ENCODE data around the gene CACNA2D1.

Gene CACNA2D1

DNA sequence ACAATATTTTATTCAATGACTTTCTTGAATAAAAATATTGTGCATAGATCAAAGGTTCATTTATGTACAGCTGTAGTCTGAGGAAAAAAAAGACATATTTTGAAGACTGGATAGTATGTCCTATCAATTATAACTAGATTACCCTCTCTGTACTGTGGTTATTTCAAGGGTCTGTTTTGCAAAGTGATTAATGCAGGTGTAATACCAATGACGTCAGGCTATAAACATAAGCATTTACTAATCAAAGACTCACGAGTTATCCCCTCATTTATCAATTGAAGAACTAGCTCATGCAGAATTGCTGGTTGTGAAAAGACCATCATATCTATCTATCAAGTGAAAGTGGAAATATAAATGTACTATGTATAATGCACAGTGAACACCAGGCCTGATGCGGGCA lies 460.2 kb downstream of the CACNA2D1 start:
- Histone ChIP-seq H3K27me3 (ENCODE audit: control insufficient read depth, insufficient read depth, low read length) (no peaks in the 10 kb centered on the region), H3K9ac (ENCODE audit: low read length) (no peak overlapping the region), H3K4me3 (ENCODE audit: low read length) (no peak overlapping the region), H3K36me3 (ENCODE audit: control insufficient read depth, insufficient read depth, low read length) (no peaks in the 10 kb centered on the region), H3K27ac (ENCODE audit: low read depth, low read length) (no peak overlapping the region), H3K4me1 (ENCODE audit: control insufficient read depth, insufficient read depth, low read length) (no peaks in the 10 kb centered on the region)

DNA sequence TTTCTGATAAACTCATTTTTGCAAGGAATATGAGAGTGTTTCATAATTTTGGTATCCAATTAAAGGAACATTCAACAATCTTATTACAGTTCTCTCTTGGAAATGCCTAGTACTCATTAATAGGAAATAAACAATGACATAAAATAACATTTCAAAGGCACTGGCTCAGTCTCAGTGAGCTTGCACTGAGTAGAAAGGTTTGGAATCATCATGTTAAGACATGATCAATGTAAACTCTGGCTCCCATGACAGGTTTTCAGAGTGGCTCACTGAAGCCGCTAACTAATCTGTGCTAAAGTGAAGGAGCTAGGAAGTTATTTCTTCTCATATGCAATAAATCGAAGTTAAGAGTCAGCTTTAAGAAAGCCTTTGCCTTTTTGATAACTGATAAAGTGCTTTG lies 470.5 kb downstream of the CACNA2D1 start:
- Histone ChIP-seq H3K27me3 (ENCODE audit: control insufficient read depth, insufficient read depth, low read length) (no peaks in the 10 kb centered on the region), H3K4me1 (ENCODE audit: control insufficient read depth, insufficient read depth, low read length) (no peaks in the 10 kb centered on the region), H3K4me3 (ENCODE audit: low read length) (no peak overlapping the region), H3K36me3 (ENCODE audit: control insufficient read depth, insufficient read depth, low read length) (no peaks in the 10 kb centered on the region), H3K27ac (ENCODE audit: low read depth, low read length) (no peak overlapping the region), H3K9ac (ENCODE audit: low read length) (no peak overlapping the region)

DNA sequence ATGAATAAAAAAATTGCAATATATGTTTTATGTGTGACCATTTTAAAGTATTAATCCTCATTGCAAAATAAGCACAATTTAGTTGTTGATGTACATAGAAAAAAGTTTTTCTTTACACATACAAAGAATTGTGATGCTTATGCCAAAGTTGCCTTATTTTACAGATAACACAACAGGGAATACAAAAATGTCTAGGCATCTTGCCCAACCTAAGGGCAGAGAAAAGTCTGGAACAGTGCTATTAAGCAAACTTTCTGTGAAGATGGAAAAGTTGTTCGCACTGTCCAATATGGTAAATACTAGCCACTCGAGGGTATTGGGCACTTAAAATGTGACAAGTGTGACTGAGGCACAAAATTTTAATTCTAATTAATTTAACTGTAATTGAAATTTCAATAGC lies 483.6 kb downstream of the CACNA2D1 start:
- H3K9ac ChIP-seq (ENCODE audit: low read length): no peak overlapping the region
- H3K36me3 ChIP-seq (ENCODE audit: control insufficient read depth, insufficient read depth, low read length): no peaks in the 10 kb centered on the region
- no peaks in the 10 kb centered on the region for H3K4me1 ChIP-seq (ENCODE audit: control insufficient read depth, insufficient read depth, low read length)
- no peaks in the 10 kb centered on the region for H3K27me3 ChIP-seq (ENCODE audit: control insufficient read depth, insufficient read depth, low read length)
- H3K27ac ChIP-seq (ENCODE audit: low read depth, low read length): no peak overlapping the region
- H3K4me3 ChIP-seq (ENCODE audit: low read length): no peak overlapping the region

DNA sequence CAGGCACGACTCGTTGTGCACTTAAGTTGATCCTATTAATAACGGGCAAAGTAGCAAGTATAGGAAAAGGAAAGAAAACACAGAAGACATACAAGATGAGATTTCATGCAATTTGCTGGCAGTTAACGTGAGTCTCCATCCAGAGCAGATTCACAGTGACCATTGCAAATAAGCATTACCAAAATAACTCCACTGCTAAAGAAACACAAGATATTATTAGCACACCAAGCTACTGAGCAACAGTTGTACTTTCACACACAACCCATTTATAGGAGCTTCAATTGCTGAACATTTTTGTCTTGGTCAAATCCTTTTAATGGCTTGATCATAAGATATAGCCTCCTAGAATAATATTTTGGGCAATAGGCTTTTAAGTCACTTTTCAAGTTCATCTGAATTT lies 486.1 kb downstream of the CACNA2D1 start:
- Histone ChIP-seq H3K4me1 (ENCODE audit: control insufficient read depth, insufficient read depth, low read length) (no peaks in the 10 kb centered on the region), H3K27ac (ENCODE audit: low read depth, low read length) (no peak overlapping the region)

DNA sequence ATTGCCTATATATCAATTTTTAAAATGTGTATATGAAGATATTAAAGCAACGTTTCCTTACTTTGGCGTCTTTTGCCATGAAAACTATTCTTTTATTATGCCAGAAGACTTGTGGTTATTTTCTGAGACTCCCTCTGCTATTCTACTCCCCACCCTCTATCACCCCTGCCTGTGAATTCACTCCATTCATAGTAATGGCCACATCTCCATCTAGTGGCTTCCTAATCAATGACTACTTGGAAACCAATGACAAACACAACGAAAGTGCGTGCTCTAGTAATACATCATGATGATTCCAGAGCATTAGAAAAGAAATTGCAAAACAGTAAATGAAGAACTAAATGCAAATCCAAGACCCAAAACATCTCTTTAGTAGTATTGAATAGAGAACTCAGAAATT lies 487.1 kb downstream of the CACNA2D1 start:
- Histone ChIP-seq H3K4me3 (ENCODE audit: low read length) (no peak overlapping the region), H3K36me3 (ENCODE audit: control insufficient read depth, insufficient read depth, low read length) (no peaks in the 10 kb centered on the region), H3K4me1 (ENCODE audit: control insufficient read depth, insufficient read depth, low read length) (no peaks in the 10 kb centered on the region), H3K27ac (ENCODE audit: low read depth, low read length) (no peak overlapping the region), H3K27me3 (ENCODE audit: control insufficient read depth, insufficient read depth, low read length) (no peaks in the 10 kb centered on the region), H3K9ac (ENCODE audit: low read length) (no peak overlapping the region)

More for the DNA sequence above, 486.1 kb downstream of the CACNA2D1 start:
- no peak overlapping the region for H3K4me3 ChIP-seq (ENCODE audit: low read length)
- H3K36me3 ChIP-seq (ENCODE audit: control insufficient read depth, insufficient read depth, low read length): no peaks in the 10 kb centered on the region
- no peak overlapping the region for H3K9ac ChIP-seq (ENCODE audit: low read length)
- no peaks in the 10 kb centered on the region for H3K27me3 ChIP-seq (ENCODE audit: control insufficient read depth, insufficient read depth, low read length)

DNA sequence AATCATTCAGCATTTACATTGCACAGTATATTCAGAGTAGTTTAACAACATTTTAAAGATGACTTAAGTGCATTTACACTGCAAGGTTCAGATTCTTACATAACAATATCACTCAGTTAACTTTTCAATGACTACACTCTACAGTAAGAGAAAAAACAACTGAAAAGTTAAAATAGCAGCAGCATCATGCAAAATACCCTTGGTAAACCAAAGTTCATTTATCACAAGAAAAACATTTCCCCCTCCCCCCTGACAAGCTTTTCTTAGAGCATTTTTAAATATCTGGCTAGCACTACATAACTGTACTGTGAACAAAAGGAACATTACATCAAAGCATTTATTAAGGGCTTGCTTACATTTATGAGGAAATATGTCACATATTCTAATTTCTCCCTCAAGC lies 494.3 kb downstream of the CACNA2D1 start:
- Histone ChIP-seq H3K4me1 (ENCODE audit: control insufficient read depth, insufficient read depth, low read length) (no peaks in the 10 kb centered on the region), H3K27me3 (ENCODE audit: control insufficient read depth, insufficient read depth, low read length) (no peaks in the 10 kb centered on the region), H3K9ac (ENCODE audit: low read length) (no peak overlapping the region), H3K27ac (ENCODE audit: low read depth, low read length) (no peak overlapping the region), H3K4me3 (ENCODE audit: low read length) (no peak overlapping the region), H3K36me3 (ENCODE audit: control insufficient read depth, insufficient read depth, low read length) (no peaks in the 10 kb centered on the region)

DNA sequence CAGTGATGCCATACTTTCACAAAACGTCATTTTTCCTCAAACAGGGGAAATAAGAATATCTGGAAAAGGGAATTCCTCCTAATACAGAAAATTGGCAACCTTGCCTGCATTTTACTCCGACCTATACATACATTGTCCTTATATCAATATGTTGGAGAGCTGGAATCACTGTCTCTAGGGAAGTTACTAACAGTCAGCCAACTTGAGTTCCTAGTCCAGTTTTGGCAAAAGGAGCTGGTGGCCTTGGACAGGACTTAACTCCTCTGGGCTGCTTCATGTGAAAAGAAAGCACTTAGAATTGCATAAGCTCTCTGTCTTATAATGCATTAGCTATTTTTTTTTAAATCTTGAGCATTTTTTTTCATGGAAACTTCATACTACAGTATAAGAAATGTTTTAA lies 499.5 kb downstream of the CACNA2D1 start:
- Histone ChIP-seq H3K4me1 (ENCODE audit: control insufficient read depth, insufficient read depth, low read length) (no peaks in the 10 kb centered on the region), H3K27ac (ENCODE audit: low read depth, low read length) (no peak overlapping the region), H3K27me3 (ENCODE audit: control insufficient read depth, insufficient read depth, low read length) (no peaks in the 10 kb centered on the region), H3K4me3 (ENCODE audit: low read length) (no peak overlapping the region), H3K36me3 (ENCODE audit: control insufficient read depth, insufficient read depth, low read length) (no peaks in the 10 kb centered on the region), H3K9ac (ENCODE audit: low read length) (no peak overlapping the region)

DNA sequence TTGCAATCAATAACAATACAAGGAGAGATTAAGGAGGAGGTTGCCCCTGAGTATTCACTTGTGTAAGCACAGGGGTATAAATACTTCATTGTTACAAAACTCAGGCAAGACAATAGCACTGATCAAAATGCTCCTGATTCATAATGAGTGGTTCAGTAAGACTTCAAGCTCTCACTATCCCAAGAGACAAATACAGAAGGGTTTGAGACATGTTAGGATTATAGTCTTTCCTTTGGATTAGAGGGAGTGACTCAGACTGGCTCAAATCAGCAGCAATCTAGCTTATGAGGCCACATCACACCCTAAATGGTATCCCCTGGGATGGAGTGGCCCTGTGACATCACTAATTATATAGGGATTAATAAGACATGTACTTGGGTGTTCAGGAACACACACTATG lies 506.5 kb downstream of the CACNA2D1 start:
- H3K4me3 ChIP-seq (ENCODE audit: low read length): no peak overlapping the region
- H3K36me3 ChIP-seq (ENCODE audit: control insufficient read depth, insufficient read depth, low read length): no peaks in the 10 kb centered on the region
- no peaks in the 10 kb centered on the region for H3K4me1 ChIP-seq (ENCODE audit: control insufficient read depth, insufficient read depth, low read length)
- H3K27ac ChIP-seq (ENCODE audit: low read depth, low read length): no peak overlapping the region
- no peaks in the 10 kb centered on the region for H3K27me3 ChIP-seq (ENCODE audit: control insufficient read depth, insufficient read depth, low read length)
- H3K9ac ChIP-seq (ENCODE audit: low read length): no peak overlapping the region

DNA sequence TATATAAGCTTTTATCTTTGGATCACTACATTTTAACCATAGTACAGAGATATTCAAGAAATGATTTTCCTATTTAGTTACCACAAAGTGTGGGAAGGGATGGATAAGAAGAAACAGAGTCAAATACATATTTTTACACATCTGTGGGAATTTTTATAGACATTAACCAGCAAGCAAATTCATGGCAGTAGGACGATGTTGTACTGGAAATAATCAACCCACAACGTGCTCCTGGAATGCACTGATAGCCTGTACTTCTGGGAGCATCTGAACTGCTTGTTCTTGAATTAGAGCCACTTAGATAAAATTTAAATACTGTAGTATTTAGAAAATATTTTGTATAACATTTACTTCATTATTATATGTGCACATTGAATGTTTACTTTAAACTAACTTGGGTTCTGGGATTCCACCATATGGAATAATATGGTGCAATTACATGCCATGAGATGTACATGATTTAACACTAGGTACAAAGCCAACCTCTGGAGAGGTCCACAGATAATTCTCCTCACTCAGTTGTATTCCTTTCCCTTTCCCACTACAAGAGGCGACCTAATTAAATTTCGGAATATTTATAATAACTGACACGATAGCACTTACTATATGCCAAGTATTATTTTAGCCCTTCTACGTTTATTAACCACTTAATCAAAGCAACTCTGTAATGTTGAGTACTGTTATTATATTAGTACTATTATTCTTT lies 508.8 kb downstream of the CACNA2D1 start:
- Histone ChIP-seq H3K27me3 (ENCODE audit: control insufficient read depth, insufficient read depth, low read length) (no peaks in the 10 kb centered on the region), H3K9ac (ENCODE audit: low read length) (no peak overlapping the region), H3K4me3 (ENCODE audit: low read length) (no peak overlapping the region), H3K27ac (ENCODE audit: low read depth, low read length) (no peak overlapping the region), H3K4me1 (ENCODE audit: control insufficient read depth, insufficient read depth, low read length) (no peaks in the 10 kb centered on the region), H3K36me3 (ENCODE audit: control insufficient read depth, insufficient read depth, low read length) (no peaks in the 10 kb centered on the region)

DNA sequence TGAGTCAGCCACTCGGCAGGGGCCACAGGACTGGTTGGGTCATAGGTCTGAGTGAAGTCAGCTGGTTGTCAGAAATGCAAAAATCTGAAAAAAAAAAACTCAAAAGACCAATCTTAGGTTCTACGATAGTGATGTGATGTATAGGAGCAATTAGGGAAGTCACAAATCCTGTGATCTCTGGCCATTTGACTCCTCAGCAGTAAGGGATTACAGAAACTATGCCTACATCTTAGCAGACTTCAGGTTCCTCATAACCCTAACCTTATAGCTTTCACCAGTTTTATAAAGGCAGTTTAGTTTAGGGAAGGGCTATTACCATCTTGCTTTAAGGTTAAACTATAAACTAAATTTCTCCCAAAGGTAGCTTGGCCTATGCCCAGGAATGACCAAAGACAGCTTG lies 510.6 kb downstream of the CACNA2D1 start:
- Histone ChIP-seq H3K27ac (ENCODE audit: low read depth, low read length) (no peak overlapping the region), H3K36me3 (ENCODE audit: control insufficient read depth, insufficient read depth, low read length) (no peaks in the 10 kb centered on the region), H3K4me1 (ENCODE audit: control insufficient read depth, insufficient read depth, low read length) (no peaks in the 10 kb centered on the region), H3K27me3 (ENCODE audit: control insufficient read depth, insufficient read depth, low read length) (no peaks in the 10 kb centered on the region), H3K4me3 (ENCODE audit: low read length) (no peak overlapping the region), H3K9ac (ENCODE audit: low read length) (no peak overlapping the region)

DNA sequence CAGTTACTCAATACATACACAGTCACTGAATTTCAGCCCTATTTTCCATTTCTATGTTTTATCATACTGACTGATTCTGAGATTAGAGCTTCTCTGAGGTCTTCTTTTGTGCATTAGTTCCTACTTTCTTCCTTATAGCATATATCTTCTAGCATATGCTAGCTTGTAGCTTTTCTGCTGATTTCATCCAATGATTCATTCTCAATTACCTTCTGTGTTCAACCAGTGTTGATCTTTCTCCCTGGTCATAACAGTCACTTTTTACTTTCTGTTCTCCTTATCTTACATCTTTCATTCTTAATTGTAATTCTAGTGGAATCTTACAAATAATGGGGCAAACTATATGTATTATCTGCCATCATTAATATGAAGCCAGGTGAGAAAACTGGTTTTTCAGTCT lies 514.2 kb downstream of the CACNA2D1 start:
- no peak overlapping the region for H3K4me3 ChIP-seq (ENCODE audit: low read length)
- H3K4me1 ChIP-seq (ENCODE audit: control insufficient read depth, insufficient read depth, low read length): no peaks in the 10 kb centered on the region
- H3K27ac ChIP-seq (ENCODE audit: low read depth, low read length): no peak overlapping the region
- no peaks in the 10 kb centered on the region for H3K27me3 ChIP-seq (ENCODE audit: control insufficient read depth, insufficient read depth, low read length)
- H3K36me3 ChIP-seq (ENCODE audit: control insufficient read depth, insufficient read depth, low read length): no peaks in the 10 kb centered on the region
- H3K9ac ChIP-seq (ENCODE audit: low read length): no peak overlapping the region

DNA sequence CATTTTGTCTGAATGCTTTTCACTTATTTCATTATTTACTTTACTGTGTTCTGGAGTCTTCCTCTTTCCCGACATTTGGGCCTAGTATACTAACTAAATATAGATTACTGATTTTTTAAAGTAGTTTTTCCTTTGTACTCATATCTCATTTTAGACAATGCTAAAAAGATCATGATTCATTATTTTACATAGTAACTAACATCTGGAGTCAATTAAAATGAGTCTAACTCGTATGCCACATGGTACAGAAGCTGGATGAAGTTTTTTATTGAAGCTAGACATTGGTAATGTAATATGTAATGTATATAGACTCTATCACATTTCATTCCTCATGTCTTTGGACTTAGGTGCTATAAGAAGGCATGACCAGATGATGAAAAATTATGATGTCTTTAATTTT lies 517.4 kb downstream of the CACNA2D1 start:
- Histone ChIP-seq H3K4me3 (ENCODE audit: low read length) (no peak overlapping the region), H3K27ac (ENCODE audit: low read depth, low read length) (no peak overlapping the region), H3K9ac (ENCODE audit: low read length) (no peak overlapping the region), H3K27me3 (ENCODE audit: control insufficient read depth, insufficient read depth, low read length) (no peaks in the 10 kb centered on the region), H3K36me3 (ENCODE audit: control insufficient read depth, insufficient read depth, low read length) (no peaks in the 10 kb centered on the region), H3K4me1 (ENCODE audit: control insufficient read depth, insufficient read depth, low read length) (no peaks in the 10 kb centered on the region)

DNA sequence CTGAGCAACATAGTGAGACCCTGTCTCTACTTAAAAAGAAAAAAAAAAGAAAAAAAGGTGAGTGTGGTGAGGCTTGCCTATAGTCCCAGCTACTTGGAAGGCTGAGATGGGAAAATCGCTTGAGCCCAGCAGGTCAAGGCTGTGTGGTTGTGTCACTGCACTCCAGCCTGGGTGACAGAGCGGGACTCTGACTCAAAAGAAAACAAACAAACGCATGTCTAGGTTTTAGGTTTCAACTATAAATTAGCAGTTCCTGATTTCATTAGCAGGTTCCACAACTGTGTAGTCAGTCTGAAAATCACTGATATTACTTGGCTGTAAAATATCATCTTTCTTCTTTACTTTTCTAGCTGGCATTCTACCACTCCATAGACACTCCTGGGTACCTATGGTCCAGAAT lies 518.0 kb downstream of the CACNA2D1 start:
- Histone ChIP-seq H3K27ac (ENCODE audit: low read depth, low read length) (no peak overlapping the region), H3K36me3 (ENCODE audit: control insufficient read depth, insufficient read depth, low read length) (no peaks in the 10 kb centered on the region), H3K4me1 (ENCODE audit: control insufficient read depth, insufficient read depth, low read length) (no peaks in the 10 kb centered on the region), H3K4me3 (ENCODE audit: low read length) (no peak overlapping the region), H3K27me3 (ENCODE audit: control insufficient read depth, insufficient read depth, low read length) (no peaks in the 10 kb centered on the region), H3K9ac (ENCODE audit: low read length) (no peak overlapping the region)
